Measurements from ENCODE around the gene TWF1.

TWF1 gene

GRCh38 chr12:43840338-43840737, 34.2 kb upstream of the TWF1 start:
- H3K27ac ChIP-seq = no peak overlapping the region
- TF ChIP-seq CTCF (conservative IDR thresholded peaks at IDR 0.05) (no peak), ZFX (IDR thresholded peaks at IDR 0.05) (no peak)

GRCh38 chr12:43836475-43836989, 30.4 kb upstream of the TWF1 start:
- H3K27ac ChIP-seq = peak overlapping the region; percentile 74
- TF ChIP-seq CTCF (conservative IDR thresholded peaks at IDR 0.05) (no peak), ZFX (IDR thresholded peaks at IDR 0.05) (no peak)

GRCh38 chr12:43835656-43836474, 29.7 kb upstream of the TWF1 start, which contains the start of gene TMEM117:
Gene TMEM117, plus strand, starts transcription at chr12:43836081.
- TF ChIP-seq ZFX (IDR thresholded peaks at IDR 0.05) (peak; percentile 99), CTCF (conservative IDR thresholded peaks at IDR 0.05) (no peak)
- H3K27ac ChIP-seq = peak within 1 kb of the TSS; percentile 74

- TF ChIP-seq CTCF (conservative IDR thresholded peaks at IDR 0.05) (no peak), ZFX (IDR thresholded peaks at IDR 0.05) (no peak)
- H3K27ac ChIP-seq = peak overlapping the region; percentile 74
Observed at GRCh38 chr12:43835264-43835655, 29.1 kb upstream of the TWF1 start.

GRCh38 chr12:43832463-43833168, 26.5 kb upstream of the TWF1 start:
- no peak overlapping the region for H3K27ac ChIP-seq

GRCh38 chr12:43827093-43827492, 21.0 kb upstream of the TWF1 start:
- no peak for TF ChIP-seq CTCF (conservative IDR thresholded peaks at IDR 0.05)
- TF ChIP-seq ZFX (IDR thresholded peaks at IDR 0.05) = no peak
- no peak overlapping the region for H3K27ac ChIP-seq

More at GRCh38 chr12:43832463-43833168, 26.5 kb upstream of the TWF1 start:
- no peak for TF ChIP-seq ZFX (IDR thresholded peaks at IDR 0.05)
- no peak for TF ChIP-seq CTCF (conservative IDR thresholded peaks at IDR 0.05)

- TF ChIP-seq CTCF (conservative IDR thresholded peaks at IDR 0.05) (no peak), ZFX (IDR thresholded peaks at IDR 0.05) (no peak)
Observed at GRCh38 chr12:43826681-43827080, 20.6 kb upstream of the TWF1 start.

More at GRCh38 chr12:43826681-43827080, 20.6 kb upstream of the TWF1 start:
- no peak overlapping the region for H3K27ac ChIP-seq

Data from C4-2B (cell line).